GM18907 (cell line): ENCODE measurements around the gene FIZ1.
"Not testable (repeated sequence)": the region's sequence is repeated elsewhere in the genome, so short reads cannot be mapped to it uniquely, and the experiment has no call there.

ENCODE experiments used
- ATAC-seq: cut with Tn5 transposase; IDR thresholded peaks from one replicate; pipeline ENCODE4 v1.9.1; 2021; ENCODE audit warnings: mild to moderate bottlenecking, moderate library complexity; ENCODE audit not compliant: unreplicated experiment

The FIZ1 gene

DNA sequence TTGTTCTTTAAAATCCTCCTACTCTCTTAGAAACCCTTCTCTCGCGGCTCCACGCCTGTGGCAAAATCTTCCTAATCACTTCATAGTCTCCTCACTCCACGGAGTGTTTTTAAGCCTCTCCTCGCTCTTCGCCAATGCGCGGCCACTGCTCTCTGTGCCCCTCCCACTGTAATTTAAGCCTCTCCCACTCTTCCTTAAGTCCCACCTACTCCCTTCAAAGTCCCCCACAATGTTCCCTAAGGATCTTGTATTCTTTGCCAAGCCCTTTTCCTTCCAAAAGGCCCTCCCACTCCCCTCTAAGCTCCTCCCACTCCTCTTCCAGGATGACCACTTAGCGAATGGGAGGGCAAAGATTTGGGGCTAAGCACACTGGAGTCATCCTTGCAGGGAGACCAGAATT, 1.3 kb downstream of the FIZ1 start:
- no peak for ATAC-seq

DNA sequence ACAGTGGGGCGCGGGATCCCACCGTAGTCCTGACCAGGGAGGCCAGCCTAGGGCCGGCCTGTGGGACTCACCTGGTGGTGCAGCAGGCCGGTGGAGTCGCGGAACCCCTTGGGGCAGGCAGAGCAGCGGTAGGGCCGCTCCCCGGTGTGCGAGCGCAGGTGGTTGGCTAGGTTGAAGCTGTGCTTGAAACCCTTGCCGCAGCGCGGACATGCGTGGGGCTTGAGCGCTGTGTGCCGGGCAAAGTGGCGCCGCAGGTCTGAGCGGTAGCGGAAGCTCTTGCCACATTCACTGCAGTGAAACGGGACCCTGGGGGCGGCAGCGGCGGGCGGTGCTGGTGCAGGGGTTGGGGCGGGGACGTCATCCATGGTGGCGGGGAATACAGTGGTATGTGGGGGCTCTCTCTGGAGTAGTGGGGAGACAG, 1.8 kb downstream of the FIZ1 start:
- ATAC-seq: no peak

GRCh38 chr19:55596304-55596703, 3.0 kb downstream of the FIZ1 start:
- no peak for ATAC-seq

- no peak for ATAC-seq
Measured at GRCh38 chr19:55594996-55595545, 4.2 kb downstream of the FIZ1 start.

- ATAC-seq: no peak
Measured at GRCh38 chr19:55593096-55593772, 6.1 kb downstream of the FIZ1 start.

- no peak for ATAC-seq
Measured at GRCh38 chr19:55592391-55593090, 6.8 kb downstream of the FIZ1 start.

- ATAC-seq: no peak
Measured at GRCh38 chr19:55591555-55591954, 7.8 kb downstream of the FIZ1 start.

DNA sequence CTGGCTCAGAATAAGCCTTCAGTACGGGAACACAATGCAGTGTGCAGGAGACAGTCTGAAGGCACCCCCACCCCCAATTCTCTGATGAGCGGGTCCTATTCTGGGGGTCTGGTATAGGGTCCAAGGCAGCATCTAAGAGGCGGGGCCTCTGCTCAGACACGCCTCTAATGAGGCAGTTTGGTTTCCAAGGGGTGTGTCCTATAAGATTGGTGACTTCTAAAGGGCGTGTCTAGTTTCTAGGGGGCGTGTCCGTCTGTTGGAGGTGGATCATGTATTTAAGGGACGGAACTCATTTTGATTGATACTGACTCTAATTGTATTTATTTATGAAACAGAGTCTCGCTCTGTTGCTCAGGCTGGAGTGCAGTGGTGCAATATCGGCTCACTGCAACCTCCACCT, 8.7 kb downstream of the FIZ1 start:
- no peak for ATAC-seq

DNA sequence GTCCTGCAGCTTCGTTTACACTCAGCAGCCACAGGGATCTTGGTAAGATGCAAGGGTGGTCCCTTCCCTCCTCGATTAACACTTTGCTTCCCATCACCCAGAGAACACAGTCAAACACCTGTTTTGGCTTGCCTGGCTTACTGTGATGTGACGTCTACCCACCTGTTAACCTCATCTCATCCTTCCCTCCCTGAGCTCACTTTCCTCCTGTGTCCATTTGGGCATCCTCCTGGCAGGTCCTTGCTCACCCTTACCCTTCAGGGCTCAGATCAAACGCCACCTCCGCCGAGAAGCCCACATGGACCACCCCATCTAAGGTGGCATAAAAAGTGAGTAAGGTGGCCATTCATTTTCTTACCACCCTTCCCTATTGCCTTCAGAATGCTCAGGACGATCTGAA, 9.2 kb downstream of the FIZ1 start:
- ATAC-seq: no peak

- ATAC-seq: no peak
Measured at GRCh38 chr19:55588738-55589137, 10.6 kb downstream of the FIZ1 start.

DNA sequence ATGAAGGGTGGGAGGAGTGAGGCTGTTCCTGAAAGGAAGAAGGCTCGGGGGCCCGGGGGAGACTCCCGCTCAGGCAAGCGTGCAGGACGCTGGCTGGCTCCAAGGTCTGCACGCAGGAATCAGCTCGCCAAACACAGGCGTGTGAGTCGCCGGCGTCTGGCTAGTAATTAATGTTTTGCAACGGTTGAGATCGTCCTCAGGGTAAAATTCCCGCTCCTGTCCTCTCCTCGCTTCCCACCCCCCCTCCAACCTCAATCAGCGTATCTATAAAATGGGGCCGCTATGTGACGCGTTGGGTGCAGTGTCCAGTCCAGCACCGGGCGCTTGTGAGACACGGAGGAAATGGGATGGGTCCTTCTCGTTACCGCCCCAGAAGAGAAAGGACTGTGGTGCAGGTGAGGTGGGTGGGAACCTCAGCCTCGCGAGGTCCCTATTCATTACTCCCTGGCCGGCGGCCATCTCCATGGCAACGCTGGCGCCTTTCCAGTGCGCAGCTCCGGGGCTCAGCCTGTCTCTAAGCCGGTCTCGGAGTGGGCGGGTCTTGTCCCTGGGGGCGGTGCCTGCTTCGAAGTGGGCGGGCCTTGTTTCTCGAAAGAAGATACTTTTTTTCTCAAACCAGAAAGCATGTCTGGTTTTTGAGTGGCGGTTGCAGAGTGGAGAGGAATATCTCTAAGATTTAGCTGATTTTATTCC, 12.2 kb downstream of the FIZ1 start:
- peak; percentile 91 for ATAC-seq

DNA sequence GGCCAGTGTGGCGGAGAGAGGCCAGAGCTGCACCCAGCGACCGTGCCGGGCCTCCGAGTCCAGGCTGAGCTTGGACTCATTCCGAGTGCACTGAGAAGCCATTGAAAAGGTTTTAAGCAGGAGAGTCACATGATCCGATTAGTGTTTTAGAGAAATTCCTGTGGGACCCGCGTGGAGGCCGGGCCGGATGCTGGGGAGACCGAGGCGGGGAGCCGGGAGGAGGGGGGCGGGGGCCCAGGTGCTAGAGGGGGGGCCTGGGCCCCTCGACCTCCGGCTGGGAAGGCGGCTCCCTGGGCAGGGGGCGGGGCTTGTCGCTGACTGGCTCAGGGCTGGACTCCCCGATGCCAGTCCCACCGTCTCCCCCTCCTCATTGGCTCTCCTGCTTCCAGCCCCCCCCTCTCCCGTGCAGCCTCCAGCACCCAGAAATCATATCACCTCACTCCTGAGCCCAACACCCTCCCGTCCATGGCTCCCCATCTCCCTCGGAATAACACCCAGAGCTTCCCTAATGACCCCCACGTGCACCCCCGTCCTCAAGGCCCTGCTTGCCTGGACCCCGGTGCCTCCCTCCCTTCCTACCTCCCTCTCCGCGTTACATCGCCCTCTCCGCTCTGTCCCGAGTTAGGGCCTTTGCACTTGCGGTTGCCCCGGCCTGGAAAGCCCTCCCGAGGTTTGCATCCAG, 13.5 kb downstream of the FIZ1 start:
- ATAC-seq: no peak

- ATAC-seq: no peak
Measured at GRCh38 chr19:55584871-55585270, 14.4 kb downstream of the FIZ1 start.

GRCh38 chr19:55583897-55584296, 15.4 kb downstream of the FIZ1 start:
- ATAC-seq: not testable (repeated sequence)

GRCh38 chr19:55582284-55582683, 17.0 kb downstream of the FIZ1 start:
- not testable (repeated sequence) for ATAC-seq

DNA sequence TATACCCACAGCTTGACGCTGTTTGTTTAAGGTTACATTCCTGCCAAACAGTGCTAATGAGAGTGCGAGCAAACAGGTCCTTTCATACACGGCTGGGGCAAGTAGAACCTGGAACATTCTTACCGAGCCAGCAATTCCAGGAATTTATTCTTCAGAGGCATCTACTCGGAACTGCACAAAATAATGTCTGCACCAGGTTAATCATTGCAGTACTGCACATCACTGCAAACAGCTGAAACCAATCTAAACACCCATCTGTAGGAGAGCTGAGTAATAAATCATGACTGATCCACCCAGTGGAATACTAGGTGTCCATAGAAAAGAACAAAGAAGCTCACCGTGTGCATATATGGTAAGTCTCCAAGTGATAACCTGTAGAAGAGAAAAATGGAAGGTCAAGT, 17.5 kb downstream of the FIZ1 start:
- no peak for ATAC-seq

DNA sequence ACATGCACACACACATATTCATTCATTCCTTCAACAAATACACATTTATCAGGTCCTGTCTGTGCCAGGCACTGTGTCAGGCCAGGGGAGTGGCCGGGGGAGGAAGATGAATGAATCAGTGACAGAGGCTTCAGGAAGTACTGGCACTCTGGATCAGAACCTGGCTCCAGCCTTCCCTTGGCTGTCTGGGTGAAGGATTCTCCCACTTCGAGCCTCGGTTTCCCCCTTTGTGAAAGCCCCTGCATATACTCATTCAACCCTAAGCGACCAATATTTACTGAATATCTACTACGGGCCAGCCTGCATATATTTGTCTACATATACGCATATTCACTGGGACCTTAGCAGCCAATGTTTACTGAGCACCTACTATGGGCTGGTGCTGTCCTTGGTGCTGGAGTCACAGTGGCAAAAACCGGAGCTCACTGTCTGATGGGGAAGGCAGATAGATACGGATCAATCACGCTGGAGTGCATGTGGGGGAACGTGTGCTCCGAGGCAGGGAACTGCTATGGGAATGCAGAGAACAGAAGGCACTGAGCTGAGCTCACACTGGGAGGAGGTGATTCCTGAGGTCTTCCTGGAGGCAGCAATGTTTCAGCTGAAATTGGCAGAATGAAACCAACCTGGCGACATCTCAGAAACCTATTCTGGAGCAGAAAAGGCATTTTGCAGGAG, 18.0 kb downstream of the FIZ1 start:
- ATAC-seq: no peak

- no peak for ATAC-seq
Measured at GRCh38 chr19:55580628-55581144, 18.6 kb downstream of the FIZ1 start, which contains the start of gene ZNF579. TSS of gene ZNF579 (minus strand) at chr19:55580848. CDS start at chr19:55579639, 1,209 bp downstream.

DNA sequence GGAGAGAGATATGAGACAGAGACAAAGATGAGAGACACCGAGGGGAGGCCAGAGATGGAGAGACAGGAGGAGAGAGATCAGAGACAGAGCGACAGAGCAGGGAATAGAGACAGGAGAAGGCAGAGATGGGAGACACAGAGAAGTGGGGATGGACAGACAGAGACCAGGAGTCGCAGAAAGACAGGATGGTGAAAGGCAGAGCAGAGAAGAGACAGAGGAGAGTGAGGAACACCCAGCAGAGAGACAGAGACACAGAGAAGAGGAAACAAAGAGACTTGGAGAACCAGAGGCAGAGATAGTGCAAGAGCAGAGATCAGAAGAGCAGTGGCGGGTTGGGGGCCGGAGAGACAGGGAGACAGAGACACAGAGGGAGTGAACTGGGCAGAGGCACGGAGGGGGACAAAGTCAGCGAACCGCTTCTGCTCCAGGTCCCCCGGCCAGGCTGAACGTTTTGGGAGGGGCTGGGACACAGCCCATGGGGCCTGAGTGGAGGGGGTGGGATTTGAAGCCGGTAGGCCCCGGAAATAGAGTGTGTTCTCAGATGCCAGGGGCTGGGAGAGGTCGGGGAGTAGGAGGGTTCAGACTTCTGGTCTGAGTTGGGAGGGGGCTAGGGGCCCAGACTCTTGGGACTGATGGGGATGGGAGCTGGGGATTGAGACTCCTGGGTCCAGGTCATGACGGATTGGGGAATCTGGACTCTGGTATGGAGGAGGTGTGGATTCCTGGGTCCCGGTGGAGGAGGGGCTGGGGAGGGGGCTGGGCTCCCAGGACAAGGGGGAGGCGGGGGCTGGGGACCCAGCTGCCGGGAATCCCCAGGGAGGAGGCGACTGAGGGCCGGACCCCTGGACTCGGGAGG, 19.3 kb downstream of the FIZ1 start:
- ATAC-seq: no peak
